HepG2 (cell line): ENCODE data around the gene GAL3ST2.

ENCODE experiments used
- CTCF ChIP-seq: sonication (generic); formaldehyde crosslinking; IDR thresholded peaks from 2 replicates; pipeline ENCODE4 v1.5.0; 2020; ENCODE audit warnings: mild to moderate bottlenecking, missing genetic modification reagents, moderate library complexity
- EZH2 ChIP-seq: conservative IDR thresholded peaks from 2 replicates; pipeline ENCODE4 v1.6.1; 2012; ENCODE audit warnings: mild to moderate bottlenecking, low read depth, low read length, moderate library complexity
- HOXA7 ChIP-seq: sonication (generic); formaldehyde crosslinking; IDR thresholded peaks from 2 replicates; pipeline ENCODE4 v1.8.1; 2022; ENCODE audit warnings: mild to moderate bottlenecking, missing genetic modification reagents, moderate library complexity
- JUNB ChIP-seq: sonication (generic); formaldehyde crosslinking; IDR thresholded peaks from 2 replicates; pipeline ENCODE4 v1.8.0; 2022; ENCODE audit warnings: missing genetic modification reagents, mild to moderate bottlenecking, borderline replicate concordance
- ZNF143 ChIP-seq: sonication (generic); formaldehyde crosslinking; IDR thresholded peaks from 2 replicates; pipeline ENCODE4 v1.4.0; 2020; ENCODE audit warnings: missing genetic modification reagents

- TF ChIP-seq JUNB (CRISPR knock-in tag) (no peak), CTCF (CRISPR knock-in tag) (no peak), HOXA7 (CRISPR knock-in tag) (no peak), ZNF143 (CRISPR knock-in tag) (no peak), EZH2 (no peak)
Observed at GRCh38 chr2:241851325-241852115, 74.9 kb downstream of the GAL3ST2 start.
